ENCODE measurements around the gene SULT1A2.
"Not testable (repeated sequence)": the region's sequence is repeated elsewhere in the genome, so short reads cannot be mapped to it uniquely, and the experiment has no call there.

The SULT1A2 gene

DNA sequence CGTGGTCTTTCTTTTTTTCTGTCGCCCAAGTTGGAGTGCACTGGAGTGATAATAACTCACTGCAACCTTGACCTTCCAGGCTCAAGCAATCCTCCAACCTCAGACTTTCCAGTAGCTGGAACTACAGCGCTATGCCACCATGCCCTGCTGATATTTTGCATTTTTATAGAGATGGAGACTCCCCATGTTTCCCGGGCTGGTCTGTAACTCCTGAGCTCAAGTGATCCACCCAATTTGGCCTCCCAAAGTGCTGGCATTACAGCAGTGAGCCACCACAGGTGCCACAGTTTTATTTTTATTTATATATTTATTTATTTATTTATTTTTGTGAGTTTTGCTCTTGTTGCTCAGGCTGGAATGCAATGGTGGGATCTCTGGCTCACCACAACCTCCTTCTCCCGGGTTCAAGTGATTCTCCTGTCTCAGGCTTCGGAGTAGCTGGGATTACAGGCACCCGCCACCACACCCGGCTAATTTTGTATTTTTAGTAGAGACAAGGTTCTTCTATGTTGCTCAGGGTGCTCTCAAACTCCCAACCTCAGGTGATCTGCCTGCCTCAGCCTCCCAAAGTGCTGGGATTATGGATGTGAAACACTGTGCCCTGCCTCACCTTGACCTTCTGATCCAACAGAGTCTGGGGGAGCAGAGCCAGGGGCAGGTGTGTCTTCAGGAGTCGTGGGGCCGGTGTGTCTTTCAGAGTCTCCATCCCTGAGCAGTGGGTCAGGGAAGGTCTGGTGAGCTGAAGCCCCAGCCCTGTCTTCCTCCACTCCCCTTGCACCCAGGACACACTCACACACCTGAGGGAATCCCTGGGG, 11.0 kb upstream of the SULT1A2 start:
- DNase-seq (ENCODE audit: low read depth) = not testable (repeated sequence)

GRCh38 chr16:28607116-28607623, 10.3 kb upstream of the SULT1A2 start:
- H3K4me3 ChIP-seq (ENCODE audit: low read depth, low read length) = no peak overlapping the region
- no peak for DNase-seq (ENCODE audit: low read depth)
- TF ChIP-seq, protein P1, sequence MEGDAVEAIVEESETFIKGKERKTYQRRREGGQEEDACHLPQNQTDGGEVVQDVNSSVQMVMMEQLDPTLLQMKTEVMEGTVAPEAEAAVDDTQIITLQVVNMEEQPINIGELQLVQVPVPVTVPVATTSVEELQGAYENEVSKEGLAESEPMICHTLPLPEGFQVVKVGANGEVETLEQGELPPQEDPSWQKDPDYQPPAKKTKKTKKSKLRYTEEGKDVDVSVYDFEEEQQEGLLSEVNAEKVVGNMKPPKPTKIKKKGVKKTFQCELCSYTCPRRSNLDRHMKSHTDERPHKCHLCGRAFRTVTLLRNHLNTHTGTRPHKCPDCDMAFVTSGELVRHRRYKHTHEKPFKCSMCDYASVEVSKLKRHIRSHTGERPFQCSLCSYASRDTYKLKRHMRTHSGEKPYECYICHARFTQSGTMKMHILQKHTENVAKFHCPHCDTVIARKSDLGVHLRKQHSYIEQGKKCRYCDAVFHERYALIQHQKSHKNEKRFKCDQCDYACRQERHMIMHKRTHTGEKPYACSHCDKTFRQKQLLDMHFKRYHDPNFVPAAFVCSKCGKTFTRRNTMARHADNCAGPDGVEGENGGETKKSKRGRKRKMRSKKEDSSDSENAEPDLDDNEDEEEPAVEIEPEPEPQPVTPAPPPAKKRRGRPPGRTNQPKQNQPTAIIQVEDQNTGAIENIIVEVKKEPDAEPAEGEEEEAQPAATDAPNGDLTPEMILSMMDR (IDR thresholded peaks at IDR 0.05; ENCODE audit: low read depth, low read length) = no peak
- TF ChIP-seq MAX (IDR thresholded peaks at IDR 0.05; ENCODE audit: low read depth, low read length) (no peak), POLR2A (IDR thresholded peaks at IDR 0.05; ENCODE audit: extremely low read depth, insufficient read length) (no peak), MYC (IDR thresholded peaks at IDR 0.05; ENCODE audit: low read depth, low read length) (no peak)

More for the DNA sequence above, 11.0 kb upstream of the SULT1A2 start:
- not testable (repeated sequence) for H3K4me3 ChIP-seq (ENCODE audit: low read depth, low read length)

DNA sequence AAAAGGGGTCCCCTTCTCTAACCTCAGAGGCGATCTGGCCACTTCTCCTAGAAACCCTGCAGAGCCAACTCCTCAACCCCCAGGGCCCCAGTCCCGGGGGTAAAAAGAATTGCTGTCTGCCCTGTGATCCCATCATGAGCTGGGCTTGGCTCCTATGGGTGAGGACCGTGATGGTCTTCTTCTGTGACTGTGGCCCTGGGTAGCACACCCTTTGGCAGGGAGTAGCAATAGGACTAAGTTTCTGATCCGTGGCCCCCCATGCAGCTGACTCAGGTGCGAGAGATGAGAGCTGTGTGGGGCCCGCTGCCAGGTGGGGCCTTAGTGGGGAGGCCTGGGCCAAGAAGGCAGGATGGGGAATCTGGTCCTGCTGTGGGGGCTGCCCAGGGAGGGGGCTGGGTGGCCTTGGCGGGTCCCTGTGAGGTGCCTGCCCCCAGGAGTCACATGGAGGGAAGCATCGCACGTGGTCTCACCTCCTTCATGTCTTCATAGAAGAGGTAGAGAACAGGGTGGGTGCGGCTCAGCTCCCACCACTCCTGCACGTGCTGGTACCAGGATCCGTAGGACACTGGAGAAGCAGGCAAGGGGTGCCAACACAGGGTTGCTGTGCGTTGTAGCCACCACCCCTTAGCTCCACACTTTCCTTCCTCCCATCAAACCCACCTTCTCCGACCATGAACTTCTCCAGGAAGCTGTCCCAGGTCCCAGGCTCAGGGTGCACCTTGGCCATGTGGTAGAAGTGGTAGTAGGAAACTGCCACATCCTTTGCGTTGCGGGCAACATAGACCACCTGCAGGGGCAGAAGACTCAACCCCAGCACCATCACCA, 9.7 kb upstream of the SULT1A2 start:
- DNase-seq (ENCODE audit: low read depth) = no peak
- TF ChIP-seq POLR2A (IDR thresholded peaks at IDR 0.05; ENCODE audit: extremely low read depth, insufficient read length) (no peak), MAX (IDR thresholded peaks at IDR 0.05; ENCODE audit: low read depth, low read length) (no peak), MYC (IDR thresholded peaks at IDR 0.05; ENCODE audit: low read depth, low read length) (no peak)
- TF ChIP-seq, protein P1 (IDR thresholded peaks at IDR 0.05; ENCODE audit: low read depth, low read length) = no peak
- H3K4me3 ChIP-seq (ENCODE audit: low read depth, low read length) = no peak overlapping the region

GRCh38 chr16:28604186-28604565, 7.3 kb upstream of the SULT1A2 start:
- no peak for TF ChIP-seq POLR2A (IDR thresholded peaks at IDR 0.05; ENCODE audit: extremely low read depth, insufficient read length)
- TF ChIP-seq MAX (IDR thresholded peaks at IDR 0.05; ENCODE audit: low read depth, low read length) = no peak
- DNase-seq (ENCODE audit: low read depth) = no peak
- H3K4me3 ChIP-seq (ENCODE audit: low read depth, low read length) = no peak overlapping the region

- DNase-seq (ENCODE audit: low read depth) = no peak
- TF ChIP-seq, protein P1 (IDR thresholded peaks at IDR 0.05; ENCODE audit: low read depth, low read length) = no peak
- no peak for TF ChIP-seq MYC (IDR thresholded peaks at IDR 0.05; ENCODE audit: low read depth, low read length)
- TF ChIP-seq MAX (IDR thresholded peaks at IDR 0.05; ENCODE audit: low read depth, low read length) = no peak
- no peak for TF ChIP-seq POLR2A (IDR thresholded peaks at IDR 0.05; ENCODE audit: extremely low read depth, insufficient read length)
- H3K4me3 ChIP-seq (ENCODE audit: low read depth, low read length) = no peak overlapping the region
These were observed 6.7 kb upstream of the SULT1A2 start for GRCh38 chr16:28603381-28604185.

GRCh38 chr16:28602529-28602928, 5.7 kb upstream of the SULT1A2 start:
- DNase-seq (ENCODE audit: low read depth) = no peak

DNA sequence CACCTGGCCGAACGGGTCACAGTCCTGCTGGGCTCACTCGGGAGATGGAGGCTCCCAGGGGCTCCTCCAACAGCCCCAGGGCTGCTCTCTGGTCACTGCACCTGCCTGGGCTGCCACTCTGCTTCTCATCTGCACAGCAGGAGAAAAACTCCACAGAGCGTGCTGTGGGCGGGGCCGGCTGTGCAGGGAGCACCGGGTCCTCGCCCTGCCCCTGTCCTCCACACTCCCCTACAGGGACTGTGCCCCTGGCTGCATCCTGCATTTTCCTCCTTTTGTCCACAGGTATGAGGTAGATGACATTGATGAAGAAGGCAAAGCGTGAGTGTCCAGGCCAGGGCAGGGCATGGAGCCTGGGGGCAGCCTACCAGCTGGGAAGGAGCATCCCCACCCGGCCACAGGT, 5.2 kb upstream of the SULT1A2 start:
- DNase-seq (ENCODE audit: low read depth); H3K4me3 ChIP-seq (ENCODE audit: low read depth, low read length): not testable (repeated sequence)

More at GRCh38 chr16:28602529-28602928, 5.7 kb upstream of the SULT1A2 start:
- no peak for TF ChIP-seq POLR2A (IDR thresholded peaks at IDR 0.05; ENCODE audit: extremely low read depth, insufficient read length)
- no peak for TF ChIP-seq MYC (IDR thresholded peaks at IDR 0.05; ENCODE audit: low read depth, low read length)
- no peak for TF ChIP-seq MAX (IDR thresholded peaks at IDR 0.05; ENCODE audit: low read depth, low read length)
- TF ChIP-seq, protein P1 (IDR thresholded peaks at IDR 0.05; ENCODE audit: low read depth, low read length) = no peak
- no peak overlapping the region for H3K4me3 ChIP-seq (ENCODE audit: low read depth, low read length)

DNA sequence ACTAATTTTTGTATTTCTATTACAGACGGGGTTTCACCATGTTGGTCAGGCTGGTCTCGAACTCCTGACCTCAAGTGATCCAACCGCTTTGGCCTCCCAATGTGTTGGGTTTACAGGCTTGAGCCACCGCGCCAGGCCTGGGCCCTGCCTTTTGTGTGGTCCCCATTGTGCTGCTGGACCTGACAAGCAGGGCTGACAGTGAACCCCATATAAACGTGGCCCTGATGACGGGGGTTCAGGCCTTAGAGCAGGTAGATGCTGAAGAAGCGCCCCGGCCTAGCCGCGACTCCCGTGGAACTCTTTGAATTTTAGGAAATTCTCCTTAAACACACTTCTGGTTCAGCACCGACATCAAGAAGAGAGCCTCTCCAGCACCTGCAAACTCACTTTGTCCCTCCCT, 4.7 kb upstream of the SULT1A2 start:
- not testable (repeated sequence) for H3K4me3 ChIP-seq (ENCODE audit: low read depth, low read length); DNase-seq (ENCODE audit: low read depth)

DNA sequence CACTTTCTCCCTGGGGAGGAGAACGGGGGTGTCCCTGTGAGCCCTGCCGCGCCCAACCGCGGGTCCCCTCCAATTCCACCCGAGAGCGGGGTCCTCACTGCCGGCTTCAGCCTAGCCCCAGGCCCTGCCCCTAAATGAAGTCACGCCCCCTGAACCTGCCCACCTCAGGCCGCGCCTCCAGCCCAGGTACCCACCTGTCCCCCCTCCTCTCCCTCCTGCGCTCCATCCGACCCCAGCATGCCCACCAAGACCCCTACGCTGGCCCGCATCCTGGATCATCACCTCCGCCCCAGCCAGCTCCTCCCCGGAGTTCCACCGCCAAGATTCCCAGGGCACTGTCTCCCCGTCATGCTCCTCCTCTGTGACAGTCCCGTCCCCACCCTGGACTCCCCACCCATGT, 4.1 kb upstream of the SULT1A2 start:
- not testable (repeated sequence) for DNase-seq (ENCODE audit: low read depth); H3K4me3 ChIP-seq (ENCODE audit: low read depth, low read length)

All from NB4 (cell line).